Skin epidermis (tissue), 12 donors: ENCODE measurements around the gene NEUROG3.

Experiments used
- H3K27ac ChIP-seq, 21 experiments: fragments of 200-600 bp; sonication (generic) in 11 of 21; one replicate each; pipeline ENCODE4 v1.5.0; 2020; ENCODE audit warnings: mild to moderate bottlenecking in 3 of 21, inconsistent platforms in 2 of 21, moderate library complexity in 2 of 21
- H3K4me3 ChIP-seq, 7 experiments: fragments of 200-600 bp; sonication (generic) in 2 of 7; one replicate each; pipeline ENCODE4 v1.5.0; 2020; ENCODE audit warnings: inconsistent platforms in 2 of 7, mild to moderate bottlenecking in 2 of 7, moderate library complexity in 1 of 7

The NEUROG3 gene

GRCh38 chr10:69573056-69573806 lies at the start of gene NEUROG3:
Gene NEUROG3 (minus strand): TSS chr10:69573422. CDS start chr10:69573043, 379 bp downstream.
- Histone ChIP-seq H3K4me3 (peak within 1 kb of the TSS in 5 of 7 experiments; percentile 3 to 17 (median 14)), H3K27ac (no peak within 1 kb of the TSS)

GRCh38 chr10:69620625-69621024 lies 47.4 kb upstream of the NEUROG3 start:
- no peak overlapping the region for H3K27ac ChIP-seq
- no peak overlapping the region for H3K4me3 ChIP-seq

- Histone ChIP-seq H3K4me3 (no peak overlapping the region), H3K27ac (no peak overlapping the region)
Measured at GRCh38 chr10:69619626-69620025, 46.4 kb upstream of the NEUROG3 start.

- no peak overlapping the region for H3K4me3 ChIP-seq
- H3K27ac ChIP-seq: no peak overlapping the region
Measured at GRCh38 chr10:69618746-69619145, 45.5 kb upstream of the NEUROG3 start.

- Histone ChIP-seq H3K27ac (no peak overlapping the region), H3K4me3 (no peak overlapping the region)
Measured at GRCh38 chr10:69616358-69616757, 43.1 kb upstream of the NEUROG3 start.

- H3K4me3 ChIP-seq: no peak overlapping the region
- no peak overlapping the region for H3K27ac ChIP-seq
Measured at GRCh38 chr10:69614130-69614529, 40.9 kb upstream of the NEUROG3 start.

GRCh38 chr10:69612760-69613159 lies 39.5 kb upstream of the NEUROG3 start:
- no peak overlapping the region for H3K27ac ChIP-seq
- H3K4me3 ChIP-seq: no peak overlapping the region

- Histone ChIP-seq H3K27ac (no peak overlapping the region), H3K4me3 (no peak overlapping the region)
Measured at GRCh38 chr10:69609077-69609476, 35.9 kb upstream of the NEUROG3 start.

- Histone ChIP-seq H3K27ac (no peak overlapping the region), H3K4me3 (no peak overlapping the region)
Measured at GRCh38 chr10:69600761-69601330, 27.6 kb upstream of the NEUROG3 start.

GRCh38 chr10:69588358-69588757 lies 15.1 kb upstream of the NEUROG3 start:
- Histone ChIP-seq H3K27ac (no peak overlapping the region), H3K4me3 (no peak overlapping the region)

GRCh38 chr10:69584624-69585023 lies 11.4 kb upstream of the NEUROG3 start:
- Histone ChIP-seq H3K4me3 (no peak overlapping the region), H3K27ac (no peak overlapping the region)

- H3K4me3 ChIP-seq: no peak overlapping the region
- no peak overlapping the region for H3K27ac ChIP-seq
Measured at GRCh38 chr10:69583106-69583505, 9.9 kb upstream of the NEUROG3 start.

GRCh38 chr10:69580435-69580834 lies 7.2 kb upstream of the NEUROG3 start:
- H3K4me3 ChIP-seq: no peak overlapping the region
- H3K27ac ChIP-seq: no peak overlapping the region

- Histone ChIP-seq H3K27ac (no peak overlapping the region), H3K4me3 (no peak overlapping the region)
Measured at GRCh38 chr10:69579464-69580060, 6.3 kb upstream of the NEUROG3 start.

GRCh38 chr10:69578508-69578991 lies 5.3 kb upstream of the NEUROG3 start:
- H3K27ac ChIP-seq: no peak overlapping the region
- no peak overlapping the region for H3K4me3 ChIP-seq

GRCh38 chr10:69577268-69578232 lies 4.3 kb upstream of the NEUROG3 start:
- no peak overlapping the region for H3K4me3 ChIP-seq

GRCh38 chr10:69576334-69577011 lies 3.3 kb upstream of the NEUROG3 start:
- Histone ChIP-seq H3K4me3 (no peak overlapping the region), H3K27ac (no peak overlapping the region)

More at GRCh38 chr10:69577268-69578232, 4.3 kb upstream of the NEUROG3 start:
- no peak overlapping the region for H3K27ac ChIP-seq

- H3K27ac ChIP-seq: no peak overlapping the region
- H3K4me3 ChIP-seq: no peak overlapping the region
Measured at GRCh38 chr10:69575164-69575722, 2.0 kb upstream of the NEUROG3 start.

- Histone ChIP-seq H3K27ac (no peak overlapping the region), H3K4me3 (no peak overlapping the region)
Measured at GRCh38 chr10:69574571-69574978, 1.4 kb upstream of the NEUROG3 start.
